CD14-positive monocyte (primary cell): ENCODE measurements around the gene PLD1. TPM values are rescaled to one million over a fixed set of nuclear protein-coding genes. Genes with fewer than 3 reads are reported as not detected.

Experiments
- DNase-seq, 3 donors: peaks; one replicate each; pipeline ENCODE4 v3.0.0-alpha.2; 2011 to 2022
- H2AFZ ChIP-seq: 2 replicates; pipeline ENCODE4 v1.6.0; 2012; ENCODE audit warnings: mild to moderate bottlenecking, low read depth, low read length, inconsistent platforms; ENCODE audit not compliant: insufficient read depth, poor library complexity, severe bottlenecking
- H3K27ac ChIP-seq, 2 donors: 1 replicate in 1 of 2; 2 replicates in 1 of 2; pipeline ENCODE4 v1.5.1; 2012 to 2013; ENCODE audit warnings: low read length in 2 of 2, control low read depth in 1 of 2, inconsistent platforms in 1 of 2, low read depth in 1 of 2, mild to moderate bottlenecking in 1 of 2
- H3K27me3 ChIP-seq, 2 donors: one replicate each; pipeline versions ENCODE4 v1.6.0 to v1.6.1; 2011 to 2013; ENCODE audit warnings: low read length in 2 of 2; ENCODE audit not compliant: control insufficient read depth in 2 of 2, insufficient read depth in 2 of 2
- H3K36me3 ChIP-seq, 2 donors: replicated peaks in 1 of 2; 1 replicate in 1 of 2; 2 replicates in 1 of 2; pipeline versions ENCODE4 v1.5.1 to v1.6.1; 2012 to 2013; ENCODE audit warnings: low read length in 2 of 2, control low read depth in 1 of 2, inconsistent platforms in 1 of 2, mild to moderate bottlenecking in 1 of 2; ENCODE audit not compliant: insufficient read depth in 2 of 2, control insufficient read depth in 1 of 2
- H3K4me1 ChIP-seq, 2 donors: 1 replicate in 1 of 2; 2 replicates in 1 of 2; pipeline versions ENCODE4 v1.5.1 to v1.6.1; 2012 to 2013; ENCODE audit warnings: low read length in 2 of 2, control low read depth in 1 of 2, inconsistent platforms in 1 of 2, mild to moderate bottlenecking in 1 of 2, moderate library complexity in 1 of 2; ENCODE audit not compliant: insufficient read depth in 2 of 2, control insufficient read depth in 1 of 2
- H3K4me2 ChIP-seq: replicated peaks from 2 replicates; pipeline ENCODE3; 2012; ENCODE audit warnings: low read length, moderate library complexity, mild to moderate bottlenecking; ENCODE audit not compliant: poor library complexity, severe bottlenecking; ENCODE audit errors: extremely low read depth
- H3K4me3 ChIP-seq, 3 experiments: fragments of 200-600 bp in 1 of 3; sonication (generic) in 1 of 3; replicated peaks in 1 of 3; 1 replicate in 2 of 3; 2 replicates in 1 of 3; pipeline ENCODE4 v1.5.1; 2011 to 2013; ENCODE audit warnings: low read length in 3 of 3, mild to moderate bottlenecking in 3 of 3, control low read depth in 2 of 3, low read depth in 2 of 3, inconsistent platforms in 1 of 3, moderate library complexity in 1 of 3
- H3K79me2 ChIP-seq: 2 replicates; pipeline ENCODE4 v1.6.0; 2012; ENCODE audit warnings: mild to moderate bottlenecking, control low read depth, inconsistent platforms, low read length, moderate library complexity; ENCODE audit not compliant: insufficient read depth
- H3K9ac ChIP-seq: 2 replicates; pipeline ENCODE4 v1.6.0; 2017; ENCODE audit warnings: low read length, mild to moderate bottlenecking; ENCODE audit not compliant: insufficient read depth, poor library complexity, severe bottlenecking
- H3K9me3 ChIP-seq, 2 donors: replicated peaks in 1 of 2; 1 replicate in 1 of 2; 2 replicates in 1 of 2; pipeline versions ENCODE4 v1.5.1 to v1.6.1; 2012 to 2013; ENCODE audit warnings: low read length in 2 of 2, control low read depth in 1 of 2; ENCODE audit not compliant: control insufficient read depth in 1 of 2, insufficient read depth in 1 of 2
- H4K20me1 ChIP-seq: 2 replicates; pipeline ENCODE4 v1.6.0; 2012; ENCODE audit warnings: mild to moderate bottlenecking, low read length, control low read depth, moderate library complexity; ENCODE audit not compliant: insufficient read depth
- H3K27ac Mint-ChIP-seq, 7 donors: one replicate each; pipeline ENCODE4 v1.8.0; 2020; ENCODE audit warnings: mild to moderate bottlenecking in 7 of 7, mixed read lengths in 7 of 7, moderate library complexity in 6 of 7, inconsistent platforms in 2 of 7
- H3K27me3 Mint-ChIP-seq, 3 donors: one replicate each; pipeline ENCODE4 v1.8.0; 2021 to 2022; ENCODE audit warnings: low read depth in 3 of 3, mild to moderate bottlenecking in 3 of 3, mixed read lengths in 3 of 3, moderate library complexity in 3 of 3, inconsistent platforms in 1 of 3
- H3K36me3 Mint-ChIP-seq, 2 donors: one replicate each; pipeline ENCODE4 v1.8.0; 2020; ENCODE audit warnings: mixed read lengths in 2 of 2, inconsistent platforms in 1 of 2, mild to moderate bottlenecking in 1 of 2
- H3K4me1 Mint-ChIP-seq: one replicate; pipeline ENCODE4 v1.8.0; 2020; ENCODE audit warnings: mild to moderate bottlenecking, mixed read lengths
- H3K4me3 Mint-ChIP-seq, 2 donors: one replicate each; pipeline ENCODE4 v1.8.0; 2020; ENCODE audit warnings: mild to moderate bottlenecking in 2 of 2, mixed read lengths in 2 of 2, moderate library complexity in 1 of 2
- H3K9me3 Mint-ChIP-seq, 7 donors: one replicate each; pipeline ENCODE4 v1.8.0; 2020 to 2022; ENCODE audit warnings: mixed read lengths in 7 of 7, mild to moderate bottlenecking in 6 of 7, moderate library complexity in 6 of 7, inconsistent platforms in 2 of 7
- CTCF ChIP-seq: fragments of 200-600 bp; IDR thresholded peaks from one replicate; pipeline ENCODE4 v1.8.0; 2022; ENCODE audit warnings: antibody characterized with exemption, mild to moderate bottlenecking
- WGBS: methylation state at CpG from one replicate; pipeline ENCODE4 v1.1.5; 2013; ENCODE audit warnings: missing lambda C conversion rate; ENCODE audit not compliant: insufficient coverage; 5-methylcytosine and 5-hydroxymethylcytosine counted together
- intact Hi-C, 2 donors: fragments of 100-400 bp; cut with micrococcal nuclease; formaldehyde crosslinking; loops; one replicate each; pipeline versions ENCODE4 v1.15.0 to v1.15.1; 2023
- polyA plus RNA-seq, 3 donors: library from polyadenylated mRNA; depleted of rRNA in 1 of 3; unstranded in 2 of 3; stranded (reverse) in 1 of 3; fragments of 300-500 nt in 2 of 3; fragments of >200 nt in 1 of 3; fragmentation: Illumina TruSeq in 2 of 3; gene quantifications; 1 replicate in 2 of 3; 2 replicates in 1 of 3; pipeline ENCODE4 v1.2.3, GENCODE V29; 2012 to 2021

PLD1 gene
- polyA plus RNA-seq, 3 donors, result 5.1 to 7.9 (median 5.8) TPM

- no peak for DNase-seq
- Histone ChIP-seq H3K36me3 (no peaks in the 10 kb centered on the region), H3K4me3 (no peak overlapping the region), H3K27ac (no peak overlapping the region), H3K4me2 (no peak overlapping the region), H3K9me3 (no peaks in the 10 kb centered on the region), H4K20me1 (peaks cover 6% of the 10 kb centered on the region), H2AFZ (no peak overlapping the region), H3K9ac (no peak overlapping the region), H3K27me3 (no peaks in the 10 kb centered on the region), H3K4me1 (peaks cover 6 to 7% of the 10 kb centered on the region in 2 donors), H3K79me2 (peaks cover 57% of the 10 kb centered on the region)
- TF ChIP-seq CTCF, result no peak
- no peak overlapping the region for H3K27ac Mint-ChIP-seq
- WGBS, result 100% methylated on average over 2 of the region's 3 CpGs
- no peaks in the 10 kb centered on the region for H3K9me3 Mint-ChIP-seq
- no peaks in the 10 kb centered on the region for H3K27me3 Mint-ChIP-seq
- intact Hi-C loops, result no loop called here
- H3K36me3 Mint-ChIP-seq, result peaks cover 0 to 14% of the 10 kb centered on the region in 2 donors
- no peak overlapping the region for H3K4me3 Mint-ChIP-seq
- H3K4me1 Mint-ChIP-seq, result peaks cover 6% of the 10 kb centered on the region
Measured at GRCh38 chr3:171758109-171758508, 52.2 kb downstream of the PLD1 start.

GRCh38 chr3:171757361-171758034 lies 52.8 kb downstream of the PLD1 start:
- no peak overlapping the region for H3K4me3 Mint-ChIP-seq
- Histone ChIP-seq H3K36me3 (no peaks in the 10 kb centered on the region), H3K27me3 (no peaks in the 10 kb centered on the region), H4K20me1 (peaks cover 11% of the 10 kb centered on the region), H3K4me1 (peaks cover 6 to 7% of the 10 kb centered on the region in 2 donors), H3K27ac (no peak overlapping the region), H3K9ac (no peak overlapping the region), H3K9me3 (no peaks in the 10 kb centered on the region), H3K79me2 (peaks cover 57% of the 10 kb centered on the region), H2AFZ (no peak overlapping the region), H3K4me2 (no peak overlapping the region), H3K4me3 (no peak overlapping the region)
- TF ChIP-seq CTCF, result no peak
- no peak for DNase-seq
- H3K9me3 Mint-ChIP-seq, result no peaks in the 10 kb centered on the region
- H3K27ac Mint-ChIP-seq, result no peak overlapping the region
- intact Hi-C loops, result no loop called here
- WGBS, result 100% methylated on average over 1 of the region's 4 CpGs
- H3K36me3 Mint-ChIP-seq, result peaks cover 0 to 12% of the 10 kb centered on the region in 2 donors
- H3K4me1 Mint-ChIP-seq, result peaks cover 2% of the 10 kb centered on the region
- H3K27me3 Mint-ChIP-seq, result no peaks in the 10 kb centered on the region
